ENCODE results near the gene SV2A. TPM values are rescaled to one million over a fixed set of nuclear protein-coding genes. Genes with fewer than 3 reads are reported as not detected.

Gene SV2A
- total RNA-seq, 1 donor, result 23.2 TPM

- DNase-seq (ENCODE audit: insufficient read length, low spot score, missing footprints), result no peak
- Histone ChIP-seq H3K36me3 (ENCODE audit: insufficient read depth, low read length) (peaks cover 39% of the 10 kb centered on the region), H3K79me2 (ENCODE audit: insufficient read depth, low read length) (no peaks in the 10 kb centered on the region), H3K9me3 (ENCODE audit: low read depth, low read length) (no peaks in the 10 kb centered on the region), H3K4me1 (ENCODE audit: insufficient read depth, low read length) (no peaks in the 10 kb centered on the region), H3K27ac (ENCODE audit: low read depth, low read length) (no peak overlapping the region), H3K4me2 (ENCODE audit: insufficient read depth, low read length) (no peak overlapping the region), H3K27me3 (ENCODE audit: insufficient read depth, low read length) (no peaks in the 10 kb centered on the region), H3K4me3 (ENCODE audit: insufficient read depth, low read length) (no peak overlapping the region), H2AFZ (ENCODE audit: low read length) (no peak overlapping the region), H4K20me1 (ENCODE audit: insufficient read depth, low read length) (no peaks in the 10 kb centered on the region)
- TF ChIP-seq, protein P1, sequence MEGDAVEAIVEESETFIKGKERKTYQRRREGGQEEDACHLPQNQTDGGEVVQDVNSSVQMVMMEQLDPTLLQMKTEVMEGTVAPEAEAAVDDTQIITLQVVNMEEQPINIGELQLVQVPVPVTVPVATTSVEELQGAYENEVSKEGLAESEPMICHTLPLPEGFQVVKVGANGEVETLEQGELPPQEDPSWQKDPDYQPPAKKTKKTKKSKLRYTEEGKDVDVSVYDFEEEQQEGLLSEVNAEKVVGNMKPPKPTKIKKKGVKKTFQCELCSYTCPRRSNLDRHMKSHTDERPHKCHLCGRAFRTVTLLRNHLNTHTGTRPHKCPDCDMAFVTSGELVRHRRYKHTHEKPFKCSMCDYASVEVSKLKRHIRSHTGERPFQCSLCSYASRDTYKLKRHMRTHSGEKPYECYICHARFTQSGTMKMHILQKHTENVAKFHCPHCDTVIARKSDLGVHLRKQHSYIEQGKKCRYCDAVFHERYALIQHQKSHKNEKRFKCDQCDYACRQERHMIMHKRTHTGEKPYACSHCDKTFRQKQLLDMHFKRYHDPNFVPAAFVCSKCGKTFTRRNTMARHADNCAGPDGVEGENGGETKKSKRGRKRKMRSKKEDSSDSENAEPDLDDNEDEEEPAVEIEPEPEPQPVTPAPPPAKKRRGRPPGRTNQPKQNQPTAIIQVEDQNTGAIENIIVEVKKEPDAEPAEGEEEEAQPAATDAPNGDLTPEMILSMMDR (IDR thresholded peaks at IDR 0.05; ENCODE audit: extremely low read depth, low read depth, low read length), result no peak
Measured at GRCh38 chr1:149949911-149950310, 32.3 kb upstream of the SV2A start.

- Histone ChIP-seq H3K4me2 (ENCODE audit: insufficient read depth, low read length) (no peak overlapping the region), H3K9me3 (ENCODE audit: low read depth, low read length) (no peaks in the 10 kb centered on the region), H3K4me1 (ENCODE audit: insufficient read depth, low read length) (no peaks in the 10 kb centered on the region), H3K4me3 (ENCODE audit: insufficient read depth, low read length) (no peak overlapping the region), H4K20me1 (ENCODE audit: insufficient read depth, low read length) (no peaks in the 10 kb centered on the region), H3K27ac (ENCODE audit: low read depth, low read length) (no peak overlapping the region), H2AFZ (ENCODE audit: low read length) (no peak overlapping the region), H3K27me3 (ENCODE audit: insufficient read depth, low read length) (no peaks in the 10 kb centered on the region), H3K79me2 (ENCODE audit: insufficient read depth, low read length) (no peaks in the 10 kb centered on the region), H3K36me3 (ENCODE audit: insufficient read depth, low read length) (peaks cover 44% of the 10 kb centered on the region)
- DNase-seq (ENCODE audit: insufficient read length, low spot score, missing footprints), result no peak
- TF ChIP-seq, protein P1 (IDR thresholded peaks at IDR 0.05; ENCODE audit: extremely low read depth, low read depth, low read length), result no peak
Measured at GRCh38 chr1:149945206-149945605, 27.6 kb upstream of the SV2A start.

GRCh38 chr1:149942885-149943284, 25.2 kb upstream of the SV2A start:
- H3K4me1 ChIP-seq (ENCODE audit: insufficient read depth, low read length), result peaks cover 16% of the 10 kb centered on the region
- H4K20me1 ChIP-seq (ENCODE audit: insufficient read depth, low read length), result no peaks in the 10 kb centered on the region
- no peak overlapping the region for H3K4me2 ChIP-seq (ENCODE audit: insufficient read depth, low read length)
- H3K27ac ChIP-seq (ENCODE audit: low read depth, low read length), result no peak overlapping the region
- no peaks in the 10 kb centered on the region for H3K9me3 ChIP-seq (ENCODE audit: low read depth, low read length)
- H3K4me3 ChIP-seq (ENCODE audit: insufficient read depth, low read length), result no peak overlapping the region
- no peaks in the 10 kb centered on the region for H3K79me2 ChIP-seq (ENCODE audit: insufficient read depth, low read length)
- TF ChIP-seq, protein P1 (IDR thresholded peaks at IDR 0.05; ENCODE audit: extremely low read depth, low read depth, low read length), result no peak
- H2AFZ ChIP-seq (ENCODE audit: low read length), result no peak overlapping the region
- no peak for DNase-seq (ENCODE audit: insufficient read length, low spot score, missing footprints)
- H3K27me3 ChIP-seq (ENCODE audit: insufficient read depth, low read length), result no peaks in the 10 kb centered on the region
- H3K36me3 ChIP-seq (ENCODE audit: insufficient read depth, low read length), result peaks cover 27% of the 10 kb centered on the region

GRCh38 chr1:149942207-149942606, 24.6 kb upstream of the SV2A start:
- TF ChIP-seq, protein P1 (IDR thresholded peaks at IDR 0.05; ENCODE audit: extremely low read depth, low read depth, low read length), result peak; percentile 31
- no peak for DNase-seq (ENCODE audit: insufficient read length, low spot score, missing footprints)
- Histone ChIP-seq H3K4me3 (ENCODE audit: insufficient read depth, low read length) (no peak overlapping the region), H2AFZ (ENCODE audit: low read length) (no peak overlapping the region), H3K27me3 (ENCODE audit: insufficient read depth, low read length) (no peaks in the 10 kb centered on the region), H3K27ac (ENCODE audit: low read depth, low read length) (no peak overlapping the region), H3K9me3 (ENCODE audit: low read depth, low read length) (no peaks in the 10 kb centered on the region), H3K36me3 (ENCODE audit: insufficient read depth, low read length) (peaks cover 21% of the 10 kb centered on the region), H3K79me2 (ENCODE audit: insufficient read depth, low read length) (no peaks in the 10 kb centered on the region), H3K4me2 (ENCODE audit: insufficient read depth, low read length) (no peak overlapping the region), H3K4me1 (ENCODE audit: insufficient read depth, low read length) (peaks cover 22% of the 10 kb centered on the region), H4K20me1 (ENCODE audit: insufficient read depth, low read length) (no peaks in the 10 kb centered on the region)

Measured in osteoblast (primary cell).